GM04503 (cell line): Measurements from ENCODE around the gene TPSD1.

ENCODE experiments used
- DNase-seq: peaks from one replicate; pipeline ENCODE4 v3.0.0-alpha.2; 2012; ENCODE audit warnings: low read depth

TPSD1 gene

GRCh38 chr16:1299868-1300203 is 44.0 kb downstream of the TPSD1 start:
- DNase-seq = no peak

GRCh38 chr16:1300664-1301476 is 45.0 kb downstream of the TPSD1 start:
- no peak for DNase-seq

- no peak for DNase-seq
Measured at GRCh38 chr16:1301562-1301961, 45.7 kb downstream of the TPSD1 start.

GRCh38 chr16:1305823-1306222 is 50.0 kb downstream of the TPSD1 start:
- DNase-seq = no peak

GRCh38 chr16:1306334-1306733 is 50.5 kb downstream of the TPSD1 start:
- DNase-seq = no peak

- DNase-seq = no peak
Measured at GRCh38 chr16:1308036-1308976, 52.4 kb downstream of the TPSD1 start.
